Measurements from ENCODE around the gene C1QTNF7. TPM values are rescaled to one million over a fixed set of nuclear protein-coding genes. Genes with fewer than 3 reads are reported as not detected.

C1QTNF7 gene
- polyA plus RNA-seq, 1 experiment: 0.06 TPM

GRCh38 chr4:15402146-15402545 is 25.7 kb upstream of the C1QTNF7 start:
- H3K4me3 ChIP-seq (ENCODE audit: low read depth, low read length): no peak overlapping the region
- CTCF ChIA-PET: interaction anchor here (1.0 to 1.7 kb wide), 2 partner anchors 55 to 164 kb away, joined by 3 to 4 read pairs; no protein-coding TSS in a partner anchor
- no peak for TF ChIP-seq CTCF (IDR thresholded peaks at IDR 0.05; ENCODE audit: insufficient read depth, low read depth, low read length)
- POLR2A ChIA-PET: interaction anchor here (0.6 kb wide), 1 partner anchor 399 kb away, joined by 15 read pairs; no protein-coding TSS in a partner anchor
- no peaks in the 10 kb centered on the region for H3K36me3 ChIP-seq (ENCODE audit: control insufficient read depth, insufficient read depth, low read length)
- H3K27me3 ChIP-seq (ENCODE audit: control insufficient read depth, insufficient read depth, low read length): no peaks in the 10 kb centered on the region
- DNase-seq (ENCODE audit: low read depth): no peak

GRCh38 chr4:15402974-15403373 is 24.9 kb upstream of the C1QTNF7 start:
- no peak overlapping the region for H3K4me3 ChIP-seq (ENCODE audit: low read depth, low read length)
- ChIA-PET CTCF (no interaction called here), POLR2A (no interaction called here)
- no peak for DNase-seq (ENCODE audit: low read depth)
- H3K27me3 ChIP-seq (ENCODE audit: control insufficient read depth, insufficient read depth, low read length): no peaks in the 10 kb centered on the region
- no peak for TF ChIP-seq CTCF (IDR thresholded peaks at IDR 0.05; ENCODE audit: insufficient read depth, low read depth, low read length)
- no peaks in the 10 kb centered on the region for H3K36me3 ChIP-seq (ENCODE audit: control insufficient read depth, insufficient read depth, low read length)

- ChIA-PET POLR2A (no interaction called here), CTCF (no interaction called here)
- DNase-seq (ENCODE audit: low read depth): no peak
- TF ChIP-seq CTCF (IDR thresholded peaks at IDR 0.05; ENCODE audit: insufficient read depth, low read depth, low read length): no peak
- H3K36me3 ChIP-seq (ENCODE audit: control insufficient read depth, insufficient read depth, low read length): no peaks in the 10 kb centered on the region
- no peaks in the 10 kb centered on the region for H3K27me3 ChIP-seq (ENCODE audit: control insufficient read depth, insufficient read depth, low read length)
- H3K4me3 ChIP-seq (ENCODE audit: low read depth, low read length): no peak overlapping the region
These were observed 22.8 kb upstream of the C1QTNF7 start for GRCh38 chr4:15405018-15405417.

- ChIA-PET POLR2A (no interaction called here), CTCF (no interaction called here)
- Histone ChIP-seq H3K27me3 (ENCODE audit: control insufficient read depth, insufficient read depth, low read length) (no peaks in the 10 kb centered on the region), H3K4me3 (ENCODE audit: low read depth, low read length) (no peak overlapping the region), H3K36me3 (ENCODE audit: control insufficient read depth, insufficient read depth, low read length) (no peaks in the 10 kb centered on the region)
- TF ChIP-seq CTCF (IDR thresholded peaks at IDR 0.05; ENCODE audit: insufficient read depth, low read depth, low read length): no peak
- no peak for DNase-seq (ENCODE audit: low read depth)
These were observed 17.1 kb upstream of the C1QTNF7 start for GRCh38 chr4:15410750-15411149.

GRCh38 chr4:15412461-15412860 is 15.4 kb upstream of the C1QTNF7 start:
- POLR2A ChIA-PET: no interaction called here
- Histone ChIP-seq H3K27me3 (ENCODE audit: control insufficient read depth, insufficient read depth, low read length) (no peaks in the 10 kb centered on the region), H3K4me3 (ENCODE audit: low read depth, low read length) (no peak overlapping the region), H3K36me3 (ENCODE audit: control insufficient read depth, insufficient read depth, low read length) (no peaks in the 10 kb centered on the region)
- TF ChIP-seq CTCF (IDR thresholded peaks at IDR 0.05; ENCODE audit: insufficient read depth, low read depth, low read length): no peak
- CTCF ChIA-PET: no interaction called here
- DNase-seq (ENCODE audit: low read depth): no peak
